ENCODE data around the gene ZFAND3.

- TF ChIP-seq, protein P1, sequence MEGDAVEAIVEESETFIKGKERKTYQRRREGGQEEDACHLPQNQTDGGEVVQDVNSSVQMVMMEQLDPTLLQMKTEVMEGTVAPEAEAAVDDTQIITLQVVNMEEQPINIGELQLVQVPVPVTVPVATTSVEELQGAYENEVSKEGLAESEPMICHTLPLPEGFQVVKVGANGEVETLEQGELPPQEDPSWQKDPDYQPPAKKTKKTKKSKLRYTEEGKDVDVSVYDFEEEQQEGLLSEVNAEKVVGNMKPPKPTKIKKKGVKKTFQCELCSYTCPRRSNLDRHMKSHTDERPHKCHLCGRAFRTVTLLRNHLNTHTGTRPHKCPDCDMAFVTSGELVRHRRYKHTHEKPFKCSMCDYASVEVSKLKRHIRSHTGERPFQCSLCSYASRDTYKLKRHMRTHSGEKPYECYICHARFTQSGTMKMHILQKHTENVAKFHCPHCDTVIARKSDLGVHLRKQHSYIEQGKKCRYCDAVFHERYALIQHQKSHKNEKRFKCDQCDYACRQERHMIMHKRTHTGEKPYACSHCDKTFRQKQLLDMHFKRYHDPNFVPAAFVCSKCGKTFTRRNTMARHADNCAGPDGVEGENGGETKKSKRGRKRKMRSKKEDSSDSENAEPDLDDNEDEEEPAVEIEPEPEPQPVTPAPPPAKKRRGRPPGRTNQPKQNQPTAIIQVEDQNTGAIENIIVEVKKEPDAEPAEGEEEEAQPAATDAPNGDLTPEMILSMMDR (IDR thresholded peaks at IDR 0.05; ENCODE audit: poor library complexity, severe bottlenecking): no peak
- no peak for TF ChIP-seq EZH2 (IDR thresholded peaks at IDR 0.05; ENCODE audit: borderline replicate concordance, insufficient read depth, low read length, poor library complexity, severe bottlenecking)
These were observed 114.7 kb downstream of the ZFAND3 start for GRCh38 chr6:37934276-37934675.

All from neural cell (in vitro differentiated cells).